B cell (primary cell): ENCODE measurements around the gene UQCR11. TPM values are rescaled to one million over a fixed set of nuclear protein-coding genes. Genes with fewer than 3 reads are reported as not detected.

ENCODE experiments used
- ATAC-seq: fragments of 200-7000 bp; cut with Tn5 transposase; one replicate; pipeline ENCODE4 v1.10.0; 2021; ENCODE audit warnings: low read depth, mild to moderate bottlenecking, moderate number of reproducible peaks, moderate library complexity
- CTCF ChIA-PET: fragments of 350-600 bp; sonication (Branson Sonifier 250); formaldehyde crosslinking; loops from one replicate; lab custom pipeline; 2021; ENCODE audit warnings: antibody characterized with exemption, inconsistent platforms; lab: Charles Lee
- POLR2A ChIA-PET: fragments of 350-600 bp; sonication (Branson Sonifier 250); formaldehyde crosslinking; loops from one replicate; lab custom pipeline; 2021; ENCODE audit warnings: antibody characterized with exemption; lab: Charles Lee
- DNase-seq: peaks from one replicate; pipeline ENCODE4 v3.0.0; 2013
- H2AFZ ChIP-seq: 2 replicates; pipeline ENCODE4 v1.6.1; 2012; ENCODE audit warnings: mild to moderate bottlenecking, low read depth, low read length; ENCODE audit not compliant: insufficient read depth, poor library complexity, severe bottlenecking
- H3K27ac ChIP-seq, 2 donors: 1 replicate in 1 of 2; 2 replicates in 1 of 2; pipeline ENCODE4 v1.5.1; 2012 to 2013; ENCODE audit warnings: low read length in 2 of 2, mild to moderate bottlenecking in 2 of 2, moderate library complexity in 1 of 2
- H3K27me3 ChIP-seq, 4 experiments: fragments of 200-600 bp in 1 of 4; sonication (generic) in 1 of 4; replicated peaks in 1 of 4; 1 replicate in 2 of 4; 2 replicates in 2 of 4; pipeline versions ENCODE4 v1.6.1 to v1.7.0; 2013 to 2016; ENCODE audit warnings: low read length in 3 of 4, mild to moderate bottlenecking in 2 of 4, mixed read lengths in 1 of 4, moderate library complexity in 1 of 4; ENCODE audit not compliant: insufficient read depth in 4 of 4, control insufficient read depth in 3 of 4; ENCODE audit errors: control extremely low read depth in 1 of 4
- H3K36me3 ChIP-seq, 2 experiments: replicated peaks in 1 of 2; 1 replicate in 1 of 2; 2 replicates in 1 of 2; pipeline versions ENCODE4 v1.6.1 to v1.7.1; 2013; ENCODE audit warnings: low read length in 1 of 2; ENCODE audit not compliant: insufficient read depth in 2 of 2, control insufficient read depth in 1 of 2; ENCODE audit errors: control extremely low read depth in 1 of 2, extremely low read depth in 1 of 2
- H3K4me1 ChIP-seq, 2 donors: fragments of 200-600 bp in 1 of 2; sonication (generic) in 1 of 2; 1 replicate in 1 of 2; 2 replicates in 1 of 2; pipeline versions ENCODE4 v1.5.1 to v1.6.1; 2013 to 2017; ENCODE audit warnings: low read length in 2 of 2; ENCODE audit not compliant: control insufficient read depth in 2 of 2, insufficient read depth in 2 of 2
- H3K4me2 ChIP-seq: replicated peaks from 2 replicates; pipeline ENCODE3; 2012; ENCODE audit warnings: mild to moderate bottlenecking, low read depth, low read length; ENCODE audit not compliant: poor library complexity, severe bottlenecking
- H3K4me3 ChIP-seq, 5 experiments: fragments of 200-600 bp in 1 of 5; sonication (generic) in 1 of 5; 1 replicate in 3 of 5; 2 replicates in 2 of 5; pipeline versions ENCODE4 v1.5.1 to v1.7.0; 2011 to 2016; ENCODE audit warnings: low read length in 4 of 5, mild to moderate bottlenecking in 4 of 5, low read depth in 2 of 5, control low read depth in 1 of 5, moderate library complexity in 1 of 5; ENCODE audit not compliant: insufficient read depth in 1 of 5; ENCODE audit errors: control extremely low read depth in 1 of 5, extremely low read depth in 1 of 5
- H3K79me2 ChIP-seq: fragments of 200-600 bp; sonication (generic); one replicate; pipeline ENCODE4 v1.6.0; 2016; ENCODE audit warnings: low read length; ENCODE audit not compliant: control insufficient read depth, insufficient read depth
- H3K9ac ChIP-seq: fragments of 200-600 bp; sonication (generic); 2 replicates; pipeline ENCODE4 v1.6.1; 2017; ENCODE audit warnings: mild to moderate bottlenecking, low read length, moderate library complexity
- H3K9me3 ChIP-seq, 3 donors: one replicate each; pipeline versions ENCODE4 v1.6.1 to v1.7.1; 2013; ENCODE audit warnings: low read length in 2 of 3; ENCODE audit not compliant: control insufficient read depth in 2 of 3, insufficient read depth in 1 of 3; ENCODE audit errors: control extremely low read depth in 1 of 3
- H4K20me1 ChIP-seq: 2 replicates; pipeline ENCODE4 v1.6.0; 2012; ENCODE audit warnings: mild to moderate bottlenecking, low read length; ENCODE audit not compliant: insufficient read depth, control insufficient read depth, poor library complexity, severe bottlenecking
- H3K27ac Mint-ChIP-seq: one replicate; pipeline ENCODE4 v1.8.0; 2021; ENCODE audit warnings: mixed read lengths
- H3K27me3 Mint-ChIP-seq: one replicate; pipeline ENCODE4 v1.8.0; 2021; ENCODE audit warnings: mixed read lengths
- H3K4me1 Mint-ChIP-seq: one replicate; pipeline ENCODE4 v1.8.0; 2021; ENCODE audit warnings: mixed read lengths
- H3K4me3 Mint-ChIP-seq: one replicate; pipeline ENCODE4 v1.8.0; 2021; ENCODE audit warnings: mixed read lengths
- H3K9me3 Mint-ChIP-seq: one replicate; pipeline ENCODE4 v1.8.0; 2022; ENCODE audit warnings: mixed read lengths; ENCODE audit not compliant: insufficient read depth
- CTCF ChIP-seq: fragments of 200-600 bp; IDR thresholded peaks from one replicate; pipeline ENCODE4 v1.8.0; 2022; ENCODE audit warnings: antibody characterized with exemption, mild to moderate bottlenecking
- EZH2 ChIP-seq: IDR thresholded peaks from 2 replicates; pipeline ENCODE4 v1.6.1; 2012; ENCODE audit warnings: borderline replicate concordance, low read depth, mild to moderate bottlenecking, moderate library complexity, low read length; ENCODE audit not compliant: insufficient read depth, poor library complexity, severe bottlenecking
- WGBS: methylation state at CpG from one replicate; pipeline ENCODE4 v1.1.5; 2013; ENCODE audit warnings: missing lambda C conversion rate; ENCODE audit not compliant: insufficient coverage; 5-methylcytosine and 5-hydroxymethylcytosine counted together
- intact Hi-C: fragments of 100-400 bp; cut with micrococcal nuclease; formaldehyde crosslinking; loops from one replicate; pipeline ENCODE4 v1.10.0; 2022
- polyA plus RNA-seq: library from polyadenylated mRNA; depleted of rRNA; stranded (reverse); fragments of >200 nt; gene quantifications from 2 replicates; pipeline ENCODE4 v1.2.3, GENCODE V29; 2012
- total RNA-seq, 2 donors: library from RNA; stranded (reverse); fragments of 120-200 nt in 1 of 2; gene quantifications; 1 replicate in 1 of 2; 2 replicates in 1 of 2; pipeline versions ENCODE4 v1.2.3 to v1.2.4, GENCODE V29; 2013 to 2022

The UQCR11 gene
- total and polyA plus RNA-seq, 2 donors (not counting 1 experiment from before 2014, with no cell fraction given), result 59.5 to 66.8 TPM

DNA sequence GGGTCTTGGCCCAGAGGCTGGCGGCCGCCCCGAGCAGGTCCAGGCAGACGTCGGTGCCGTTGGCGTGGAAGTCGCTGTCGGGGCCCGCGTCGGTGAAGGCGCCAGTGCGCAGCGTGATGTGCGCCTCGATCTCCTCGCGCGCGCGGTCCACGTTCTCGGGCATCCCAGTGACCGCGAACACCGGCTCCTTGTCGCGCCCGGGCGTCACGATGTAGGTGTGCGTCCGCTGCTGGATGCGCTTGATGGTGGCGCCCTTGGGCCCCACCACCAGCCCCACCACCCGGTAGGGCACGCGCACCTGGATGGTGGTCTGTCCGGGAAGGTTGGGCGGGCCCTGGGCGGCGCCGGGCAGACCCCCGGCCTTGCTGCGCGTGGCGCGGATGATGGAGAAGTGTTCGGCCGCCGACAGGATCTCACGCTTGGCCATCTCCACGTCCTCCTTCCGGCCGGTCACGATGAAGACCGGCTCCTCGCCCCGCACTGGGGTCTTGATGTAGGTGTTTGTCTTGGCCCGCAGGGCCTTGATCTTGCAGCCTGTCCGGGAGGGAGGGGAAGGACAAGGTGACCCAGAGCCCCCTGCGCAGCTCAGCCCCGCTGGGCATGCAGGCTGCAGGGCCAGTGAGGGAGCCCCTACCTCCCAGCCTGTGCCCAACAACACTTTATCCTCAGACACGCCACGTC lies 48.7 kb downstream of the UQCR11 start:
- Histone ChIP-seq H4K20me1 (no peaks in the 10 kb centered on the region), H3K9me3 (peaks cover 0 to 3% (median 0%) of the 10 kb centered on the region in 3 donors), H3K4me2 (no peak overlapping the region), H3K27ac (no peak overlapping the region), H3K27me3 (peaks cover 0 to 10% (median 0%) of the 10 kb centered on the region in 4 experiments), H3K4me3 (no peak overlapping the region), H3K36me3 (no peaks in the 10 kb centered on the region), H3K4me1 (no peaks in the 10 kb centered on the region), H3K9ac (no peak overlapping the region), H3K79me2 (no peaks in the 10 kb centered on the region), H2AFZ (no peak overlapping the region)
- H3K27me3 Mint-ChIP-seq, result peaks cover 9% of the 10 kb centered on the region
- CTCF ChIA-PET, result interaction anchor here (0.5 kb wide), 1 partner anchor 43 kb away, joined by 4 read pairs; no protein-coding TSS in a partner anchor
- TF ChIP-seq CTCF (no peak), EZH2 (no peak)
- H3K9me3 Mint-ChIP-seq, result no peaks in the 10 kb centered on the region
- H3K4me3 Mint-ChIP-seq, result no peak overlapping the region
- POLR2A ChIA-PET, result no interaction called here
- intact Hi-C loops, result no loop called here
- no peaks in the 10 kb centered on the region for H3K4me1 Mint-ChIP-seq
- H3K27ac Mint-ChIP-seq, result no peak overlapping the region
- 98% methylated on average over 64 of the region's 66 CpGs for WGBS
- no peak for ATAC-seq
- DNase-seq, result no peak
